MM.1S (cell line): ENCODE results near the gene CCL18.
"Not testable (repeated sequence)": the region's sequence is repeated elsewhere in the genome, so short reads cannot be mapped to it uniquely, and the experiment has no call there.

Experiments used
- DNase-seq: peaks from one replicate; pipeline ENCODE4 v3.0.0-alpha.2; 2015
- H2AFZ ChIP-seq: fragments of 300-600 bp; sonication (generic); 2 replicates; pipeline ENCODE4 v1.6.0; 2016; ENCODE audit warnings: antibody characterized with exemption, low read length
- H3F3A ChIP-seq: fragments of 300-600 bp; sonication (generic); 2 replicates; pipeline ENCODE4 v1.6.1; 2016; ENCODE audit warnings: mild to moderate bottlenecking, antibody characterized with exemption, low read length, moderate library complexity, mixed read lengths; ENCODE audit not compliant: insufficient read depth
- H3K27ac ChIP-seq: fragments of 300-600 bp; sonication (generic); 2 replicates; pipeline ENCODE4 v1.5.1; 2016; ENCODE audit warnings: mild to moderate bottlenecking, low read length
- H3K27me3 ChIP-seq: fragments of 300-600 bp; sonication (generic); replicated peaks from 2 replicates; pipeline ENCODE4 v1.6.0; 2016; ENCODE audit warnings: low read length; ENCODE audit not compliant: insufficient read depth
- H3K36me3 ChIP-seq: fragments of 300-600 bp; sonication (generic); replicated peaks from 2 replicates; pipeline ENCODE4 v1.6.1; 2016; ENCODE audit warnings: mild to moderate bottlenecking, low read length, mixed read lengths; ENCODE audit not compliant: insufficient read depth
- H3K4me1 ChIP-seq: fragments of 300-600 bp; sonication (generic); 2 replicates; pipeline ENCODE4 v1.6.1; 2016; ENCODE audit warnings: low read length, mixed read lengths
- H3K4me2 ChIP-seq: fragments of 300-600 bp; sonication (generic); 2 replicates; pipeline ENCODE4 v1.6.0; 2016; ENCODE audit warnings: low read depth, low read length
- H3K4me3 ChIP-seq: fragments of 300-600 bp; sonication (generic); 2 replicates; pipeline ENCODE4 v1.5.1; 2016; ENCODE audit warnings: low read length, mixed read lengths
- H3K79me2 ChIP-seq: fragments of 300-600 bp; sonication (generic); 2 replicates; pipeline ENCODE4 v1.6.1; 2016; ENCODE audit warnings: mixed run types, low read length, mixed read lengths
- H3K9ac ChIP-seq: fragments of 300-600 bp; sonication (generic); 2 replicates; pipeline ENCODE4 v1.6.1; 2016; ENCODE audit warnings: low read length, mixed read lengths
- H3K9me2 ChIP-seq: fragments of 300-600 bp; sonication (generic); replicated peaks from 2 replicates; pipeline ENCODE4 v1.6.1; 2016; ENCODE audit warnings: mild to moderate bottlenecking, low read length, mixed read lengths; ENCODE audit not compliant: insufficient read depth
- H3K9me3 ChIP-seq: fragments of 300-600 bp; sonication (generic); replicated peaks from 2 replicates; pipeline ENCODE4 v1.6.1; 2016; ENCODE audit warnings: mild to moderate bottlenecking, low read length, mixed read lengths; ENCODE audit not compliant: insufficient read depth
- H4K20me1 ChIP-seq: fragments of 300-600 bp; sonication (generic); 2 replicates; pipeline ENCODE4 v1.6.1; 2016; ENCODE audit warnings: mild to moderate bottlenecking, low read length, moderate library complexity, mixed read lengths; ENCODE audit not compliant: insufficient read depth
- EZH2 ChIP-seq: fragments of 300-600 bp; sonication (generic); optimal IDR thresholded peaks from 2 replicates; pipeline ENCODE3; 2017; ENCODE audit warnings: low read depth, mild to moderate bottlenecking, antibody characterized with exemption, low read length, mixed read lengths
- EZH2phosphoT487 ChIP-seq: fragments of 300-600 bp; sonication (generic); IDR thresholded peaks from 2 replicates; pipeline ENCODE4 v1.6.1; 2018; ENCODE audit warnings: antibody characterized with exemption, low read length
- TF ChIP-seq, protein P1 (sequence below): fragments of 300-600 bp; sonication (generic); IDR thresholded peaks from 2 replicates; pipeline ENCODE4 v1.5.1; 2016; ENCODE audit warnings: antibody characterized with exemption, low read length, mixed read lengths

Gene CCL18

DNA sequence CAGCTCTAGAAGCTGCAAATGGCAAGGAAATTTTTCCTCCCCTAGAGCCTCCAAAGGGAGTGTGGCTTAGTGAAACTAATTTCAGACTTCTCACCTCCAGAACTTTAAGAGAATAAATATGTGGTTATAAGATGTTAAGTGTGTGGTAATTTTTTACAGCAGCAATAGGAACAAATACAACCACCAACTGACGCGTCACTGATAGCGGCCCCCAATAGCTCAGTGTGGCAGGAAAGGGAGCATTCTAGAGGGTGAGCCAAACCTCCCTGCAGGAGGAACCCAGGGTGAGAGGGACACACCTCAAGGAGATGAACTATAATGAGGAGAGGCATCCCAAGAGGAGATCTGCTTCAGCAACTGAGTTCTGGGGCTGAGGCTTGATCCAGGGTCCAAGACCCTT is 43.6 kb downstream of the CCL18 start:
- DNase-seq: no peak
- Histone ChIP-seq H3K27me3 (no peaks in the 10 kb centered on the region), H3K27ac (no peak overlapping the region), H3K9ac (no peak overlapping the region), H3K4me1 (peaks cover 18% of the 10 kb centered on the region), H3F3A (peaks cover 10% of the 10 kb centered on the region), H3K9me3 (no peaks in the 10 kb centered on the region), H3K9me2 (no peaks in the 10 kb centered on the region), H4K20me1 (no peaks in the 10 kb centered on the region), H3K4me3 (no peak overlapping the region), H3K79me2 (no peaks in the 10 kb centered on the region), H3K36me3 (no peaks in the 10 kb centered on the region), H2AFZ (no peak overlapping the region), H3K4me2 (no peak overlapping the region)
- TF ChIP-seq EZH2 (no peak), EZH2phosphoT487 (no peak)
- TF ChIP-seq, protein P1, sequence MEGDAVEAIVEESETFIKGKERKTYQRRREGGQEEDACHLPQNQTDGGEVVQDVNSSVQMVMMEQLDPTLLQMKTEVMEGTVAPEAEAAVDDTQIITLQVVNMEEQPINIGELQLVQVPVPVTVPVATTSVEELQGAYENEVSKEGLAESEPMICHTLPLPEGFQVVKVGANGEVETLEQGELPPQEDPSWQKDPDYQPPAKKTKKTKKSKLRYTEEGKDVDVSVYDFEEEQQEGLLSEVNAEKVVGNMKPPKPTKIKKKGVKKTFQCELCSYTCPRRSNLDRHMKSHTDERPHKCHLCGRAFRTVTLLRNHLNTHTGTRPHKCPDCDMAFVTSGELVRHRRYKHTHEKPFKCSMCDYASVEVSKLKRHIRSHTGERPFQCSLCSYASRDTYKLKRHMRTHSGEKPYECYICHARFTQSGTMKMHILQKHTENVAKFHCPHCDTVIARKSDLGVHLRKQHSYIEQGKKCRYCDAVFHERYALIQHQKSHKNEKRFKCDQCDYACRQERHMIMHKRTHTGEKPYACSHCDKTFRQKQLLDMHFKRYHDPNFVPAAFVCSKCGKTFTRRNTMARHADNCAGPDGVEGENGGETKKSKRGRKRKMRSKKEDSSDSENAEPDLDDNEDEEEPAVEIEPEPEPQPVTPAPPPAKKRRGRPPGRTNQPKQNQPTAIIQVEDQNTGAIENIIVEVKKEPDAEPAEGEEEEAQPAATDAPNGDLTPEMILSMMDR: no peak

DNA sequence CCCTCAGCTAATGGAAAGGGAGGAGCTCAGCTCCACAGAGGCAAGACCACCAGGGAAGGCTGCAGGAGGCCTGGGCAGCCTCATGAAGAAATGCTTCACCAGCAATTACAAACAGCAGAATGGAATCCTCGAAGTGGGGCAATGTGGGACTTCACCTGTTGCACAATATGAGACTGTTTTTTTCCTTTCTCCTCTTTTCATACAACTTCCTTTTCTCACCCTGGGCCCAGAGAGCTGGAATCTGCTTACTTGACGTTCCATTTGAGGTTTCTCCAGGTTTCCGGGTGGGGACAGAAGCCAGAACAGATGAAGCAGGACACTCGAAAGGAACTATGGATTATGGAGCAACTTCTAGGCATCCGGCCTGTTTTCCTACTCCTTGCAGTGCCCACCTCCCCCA is 44.2 kb downstream of the CCL18 start:
- H3K9me3 ChIP-seq, H3K79me2 ChIP-seq, H3K27me3 ChIP-seq, H3K9ac ChIP-seq, H3F3A ChIP-seq, H3K4me3 ChIP-seq, H4K20me1 ChIP-seq, H2AFZ ChIP-seq, H3K4me2 ChIP-seq, H3K36me3 ChIP-seq, DNase-seq, H3K27ac ChIP-seq, H3K9me2 ChIP-seq: not testable (repeated sequence)
- H3K4me1 ChIP-seq: peaks cover 12% of the 10 kb centered on the region

DNA sequence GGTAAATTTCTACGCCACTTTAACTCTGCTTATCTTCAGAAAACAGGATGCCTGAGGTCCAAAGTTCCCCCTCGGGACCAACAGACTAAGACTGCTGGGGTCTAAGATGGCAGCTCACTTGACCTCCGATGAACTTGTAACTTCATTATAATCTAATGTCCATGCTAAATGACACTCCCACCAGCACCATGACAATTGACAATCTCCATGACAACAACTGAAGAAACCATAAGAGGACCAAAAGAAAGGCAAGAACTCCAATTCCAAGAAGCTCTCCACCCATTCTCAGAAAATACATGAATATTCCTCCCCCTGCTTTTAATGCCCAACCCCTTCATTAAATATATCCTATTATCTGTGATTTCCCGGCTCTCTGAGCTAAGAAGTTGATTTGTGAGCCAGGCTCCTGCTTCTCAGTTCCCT is 47.0 kb downstream of the CCL18 start:
- DNase-seq: no peak
- Histone ChIP-seq H4K20me1 (no peaks in the 10 kb centered on the region), H2AFZ (no peak overlapping the region), H3K9me3 (no peaks in the 10 kb centered on the region), H3K27me3 (no peaks in the 10 kb centered on the region), H3K4me1 (no peaks in the 10 kb centered on the region), H3F3A (no peaks in the 10 kb centered on the region), H3K4me3 (no peak overlapping the region), H3K9me2 (no peaks in the 10 kb centered on the region), H3K36me3 (no peaks in the 10 kb centered on the region), H3K9ac (no peak overlapping the region), H3K4me2 (no peak overlapping the region), H3K27ac (no peak overlapping the region), H3K79me2 (no peaks in the 10 kb centered on the region)
- no peak for TF ChIP-seq EZH2
- no peak for TF ChIP-seq EZH2phosphoT487
- TF ChIP-seq, protein P1: no peak

DNA sequence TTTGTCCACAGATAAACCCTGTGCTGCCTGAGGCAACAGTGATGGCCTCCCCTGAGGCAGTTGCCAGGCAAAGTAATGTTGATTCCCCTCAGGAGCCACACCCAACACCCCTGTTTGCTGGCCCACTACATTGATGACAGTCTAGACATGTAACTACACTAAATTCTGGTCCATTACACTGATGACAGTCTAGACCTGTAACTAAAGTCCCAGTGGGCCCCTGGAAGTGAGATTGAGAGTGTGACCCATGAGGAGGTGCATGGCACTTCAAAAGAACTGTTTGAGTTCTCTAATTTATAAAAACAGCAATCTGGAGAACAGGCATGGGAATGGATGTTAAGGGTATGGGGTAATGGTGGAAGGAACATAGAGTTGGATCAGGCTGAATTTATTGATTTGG is 48.5 kb downstream of the CCL18 start:
- Histone ChIP-seq H3K4me1 (peaks cover 7% of the 10 kb centered on the region), H3K79me2 (no peaks in the 10 kb centered on the region), H3K9me3 (no peaks in the 10 kb centered on the region), H3K27me3 (no peaks in the 10 kb centered on the region), H3K9me2 (no peaks in the 10 kb centered on the region), H3K4me2 (no peak overlapping the region), H3K4me3 (no peak overlapping the region), H3F3A (no peaks in the 10 kb centered on the region), H3K27ac (no peak overlapping the region), H4K20me1 (no peaks in the 10 kb centered on the region), H3K9ac (no peak overlapping the region), H2AFZ (no peak overlapping the region), H3K36me3 (no peaks in the 10 kb centered on the region)
- peak; percentile 5 for DNase-seq
- no peak for TF ChIP-seq EZH2phosphoT487
- no peak for TF ChIP-seq EZH2
- TF ChIP-seq, protein P1: no peak

DNA sequence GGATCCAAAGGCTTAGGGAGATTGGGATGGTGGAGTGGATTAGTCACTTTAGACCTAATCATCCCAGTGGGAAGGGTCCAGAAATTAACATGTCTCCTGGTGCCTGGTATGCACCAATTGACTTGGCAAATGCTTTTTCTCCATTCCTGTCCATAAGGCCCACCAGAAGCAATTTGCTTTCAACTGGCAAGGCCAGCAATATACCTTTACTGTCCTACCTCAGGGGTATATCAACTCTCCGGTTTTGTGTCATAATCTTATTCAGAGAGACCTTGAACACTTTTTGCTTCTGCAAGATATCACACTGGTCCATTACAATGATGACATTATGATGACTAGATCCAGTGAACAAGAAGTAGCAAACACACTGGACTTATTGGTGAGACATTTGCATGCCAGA is 49.1 kb downstream of the CCL18 start:
- H3K4me2 ChIP-seq, H3K4me3 ChIP-seq, H3K9ac ChIP-seq, H3K9me3 ChIP-seq, H4K20me1 ChIP-seq, DNase-seq, H3F3A ChIP-seq, H3K36me3 ChIP-seq, H2AFZ ChIP-seq, H3K79me2 ChIP-seq, H3K9me2 ChIP-seq, H3K27me3 ChIP-seq, H3K27ac ChIP-seq: not testable (repeated sequence)
- H3K4me1 ChIP-seq: peaks cover 12% of the 10 kb centered on the region

DNA sequence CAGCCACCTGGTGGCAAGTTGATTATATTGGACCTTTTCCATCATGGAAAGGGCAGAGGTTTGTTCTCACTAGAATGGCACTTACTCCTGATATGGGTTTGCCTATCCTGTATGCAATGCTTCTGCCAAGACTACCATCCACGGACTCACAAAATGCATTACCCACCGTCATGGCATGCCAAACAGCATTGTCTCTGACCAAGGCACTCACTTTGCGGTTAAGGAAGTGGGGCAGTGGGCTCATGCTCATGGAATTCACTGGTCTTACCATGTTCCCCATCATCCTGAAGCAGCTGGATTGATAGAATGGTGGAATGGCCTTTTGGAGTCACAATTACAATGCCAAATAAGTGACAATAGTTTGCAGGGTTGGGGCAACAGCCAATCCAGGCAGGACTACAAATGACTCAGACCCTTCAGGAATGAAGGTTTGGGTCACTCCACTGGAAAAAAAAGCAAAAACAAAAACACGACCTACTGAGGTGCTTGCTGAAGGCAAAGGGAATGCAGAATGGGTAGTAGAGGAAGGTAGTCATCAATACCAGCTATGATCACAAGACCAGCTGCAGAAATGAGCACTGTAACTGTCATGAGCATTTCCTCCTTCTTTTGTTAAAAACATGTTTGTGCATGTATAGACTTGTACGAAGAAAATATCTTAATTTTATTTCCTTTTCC is 51.0 kb downstream of the CCL18 start:
- H3K4me3 ChIP-seq, H3F3A ChIP-seq, H2AFZ ChIP-seq, H3K27me3 ChIP-seq, H3K27ac ChIP-seq, H3K79me2 ChIP-seq, DNase-seq, H3K9me3 ChIP-seq, H3K9me2 ChIP-seq, H3K36me3 ChIP-seq, H3K9ac ChIP-seq, H4K20me1 ChIP-seq, H3K4me2 ChIP-seq: not testable (repeated sequence)
- H3K4me1 ChIP-seq: peaks cover 22% of the 10 kb centered on the region
